Measurements from ENCODE around the gene ZNF783.
A peak's percentile ranks its signal among the peaks of the same experiment; 100 is the strongest.
"Not testable (repeated sequence)": the region's sequence is repeated elsewhere in the genome, so short reads cannot be mapped to it uniquely, and the experiment has no call there.

Gene ZNF783
- long read RNA-seq, donor 1: 0 reads
- long read RNA-seq, donor 2: 0 reads
- long read RNA-seq, donor 3, full-length matches to known transcripts: 1 of 1 reads
- long read RNA-seq, donor 3, partial matches to known transcripts: 0 of 1 reads
- long read RNA-seq, donor 3, other reads (novel, unspliced or antisense): 0 of 1 reads
- long read RNA-seq, donor 4: 0 reads
- long read RNA-seq, donor 5, full-length matches to known transcripts: 1 of 1 reads
- long read RNA-seq, donor 5, partial matches to known transcripts: 0 of 1 reads
- long read RNA-seq, donor 5, other reads (novel, unspliced or antisense): 0 of 1 reads
- long read RNA-seq, donor 6: 0 reads
- long read RNA-seq, donor 7, full-length matches to known transcripts: 2 of 2 reads
- long read RNA-seq, donor 7, partial matches to known transcripts: 0 of 2 reads
- long read RNA-seq, donor 7, other reads (novel, unspliced or antisense): 0 of 2 reads
- long read RNA-seq, donor 8: 0 reads

GRCh38 chr7:149261829-149262617 is at the start of gene ZNF783:
Gene ZNF783 (plus strand): TSS chr7:149262196. CDS start chr7:149262334, 138 bp downstream.
- DNase-seq: peak; percentile 90

GRCh38 chr7:149214020-149214720 is 47.8 kb upstream of the ZNF783 start:
- DNase-seq: no peak

- DNase-seq: no peak
Observed at GRCh38 chr7:149216402-149216801, 45.6 kb upstream of the ZNF783 start.

GRCh38 chr7:149217570-149217969 is 44.4 kb upstream of the ZNF783 start:
- no peak for DNase-seq

- DNase-seq: no peak
Observed at GRCh38 chr7:149218469-149219420, 43.3 kb upstream of the ZNF783 start.

GRCh38 chr7:149220534-149220933 is 41.5 kb upstream of the ZNF783 start:
- no peak for DNase-seq

GRCh38 chr7:149223176-149223575 is 38.8 kb upstream of the ZNF783 start:
- DNase-seq: no peak

GRCh38 chr7:149223761-149224160 is 38.2 kb upstream of the ZNF783 start:
- DNase-seq: no peak

- no peak for DNase-seq
Observed at GRCh38 chr7:149224352-149224751, 37.6 kb upstream of the ZNF783 start.

- no peak for DNase-seq
Observed at GRCh38 chr7:149225106-149225505, 36.9 kb upstream of the ZNF783 start.

GRCh38 chr7:149225656-149226055 is 36.3 kb upstream of the ZNF783 start:
- no peak for DNase-seq

- not testable (repeated sequence) for DNase-seq
Observed at GRCh38 chr7:149226366-149226765, 35.6 kb upstream of the ZNF783 start.

- no peak for DNase-seq
Observed at GRCh38 chr7:149226840-149227494, 35.0 kb upstream of the ZNF783 start.

GRCh38 chr7:149228831-149229471 is 33.0 kb upstream of the ZNF783 start:
- DNase-seq: no peak

GRCh38 chr7:149229526-149229925 is 32.5 kb upstream of the ZNF783 start:
- DNase-seq: no peak

- no peak for DNase-seq
Observed at GRCh38 chr7:149232362-149232761, 29.6 kb upstream of the ZNF783 start.

- DNase-seq: not testable (repeated sequence)
Observed at GRCh38 chr7:149233655-149234204, 28.3 kb upstream of the ZNF783 start.

GRCh38 chr7:149237502-149237901 is 24.5 kb upstream of the ZNF783 start:
- DNase-seq: no peak

- DNase-seq: no peak
Observed at GRCh38 chr7:149238051-149238450, 23.9 kb upstream of the ZNF783 start.
